Lower leg skin (tissue), 4 donors: Measurements from ENCODE around the gene PUS10. TPM values are rescaled to one million over a fixed set of nuclear protein-coding genes. Genes with fewer than 3 reads are reported as not detected.

Experiments
- DNase-seq, 2 donors: peaks; one replicate each; pipeline ENCODE4 v3.0.0-alpha.2; 2019; ENCODE audit warnings: low spot score in 2 of 2
- H3K4me3 ChIP-seq: fragments of 200-600 bp; sonication (generic); 2 replicates; pipeline ENCODE4 v1.5.1; 2017; ENCODE audit warnings: mild to moderate bottlenecking, low read depth; ENCODE audit not compliant: poor library complexity, severe bottlenecking
- POLR2A ChIP-seq, 2 donors: fragments of 450-650 bp; IDR thresholded peaks; one replicate each; pipeline ENCODE4 v1.6.1; 2016 to 2017; ENCODE audit warnings: antibody characterized with exemption in 2 of 2, mild to moderate bottlenecking in 1 of 2, moderate library complexity in 1 of 2
- WGBS, 2 donors: methylation state at CpG; one replicate each; pipeline ENCODE4 v1.1.5; 2018; 5-methylcytosine and 5-hydroxymethylcytosine counted together
- intact Hi-C: fragments of 100-400 bp; cut with DNase I; formaldehyde crosslinking; loops from one replicate; pipeline ENCODE4 v1.15.0; 2023; ENCODE audit warnings: low total_unique reads
- total RNA-seq, 4 donors: library from RNA; depleted of rRNA; stranded (reverse); fragments of >200 nt; gene quantifications; one replicate each; pipeline ENCODE4 v1.1.0, GENCODE V29; 2016
- TF ChIP-seq, protein P1 (sequence below), 3 donors: fragments of 450-650 bp; IDR thresholded peaks; one replicate each; pipeline ENCODE4 v1.5.1; 2016; ENCODE audit warnings: antibody characterized with exemption in 3 of 3, mild to moderate bottlenecking in 3 of 3, moderate library complexity in 2 of 3

Gene PUS10
- total RNA-seq, 4 donors from 2014 or later = 3.6 to 10.2 (median 6.0) TPM

DNA sequence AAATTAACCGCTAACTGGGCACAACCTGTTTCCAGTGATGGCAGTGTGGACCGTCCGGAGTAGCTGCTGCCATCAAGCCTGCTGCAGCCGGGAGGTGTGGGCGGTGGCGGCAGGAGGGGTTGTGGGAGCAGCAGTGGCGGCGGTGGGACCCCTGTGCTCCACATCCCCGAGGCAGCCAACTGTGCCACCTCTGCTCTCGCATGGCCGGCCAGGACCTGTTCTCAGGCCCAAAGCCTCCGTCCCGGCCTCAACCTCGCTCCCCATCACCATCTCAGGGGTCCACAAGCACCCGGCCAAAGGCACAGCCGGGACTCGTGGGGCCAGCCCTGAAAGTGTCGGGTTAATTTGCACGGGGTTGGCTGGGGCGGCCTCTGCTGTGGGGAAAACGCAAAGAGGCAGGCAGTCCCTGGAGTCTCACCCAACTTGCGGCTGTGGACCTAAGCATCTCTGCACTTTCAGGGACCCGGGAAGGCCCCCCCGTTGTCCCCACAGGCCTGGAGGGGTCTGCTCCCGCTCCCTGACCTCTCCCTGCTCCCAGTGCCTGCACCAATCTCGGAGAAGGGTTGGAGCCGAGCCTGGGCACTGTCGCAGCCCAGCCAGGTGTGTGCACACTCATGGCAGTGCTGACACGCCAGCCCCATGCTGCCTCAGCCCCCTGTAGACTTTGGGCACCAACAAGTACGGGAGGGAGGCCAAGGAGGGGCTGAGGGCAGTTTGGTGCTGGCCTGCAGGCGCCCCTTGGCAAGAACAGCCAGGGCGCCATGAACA lies 45.0 kb downstream of the PUS10 start:
- no peak overlapping the region for H3K4me3 ChIP-seq
- intact Hi-C loops = no loop called here
- 95 to 96% methylated on average over 27 to 30 of the region's 32 CpGs for WGBS, 2 donors
- no peak for DNase-seq
- TF ChIP-seq, protein P1, sequence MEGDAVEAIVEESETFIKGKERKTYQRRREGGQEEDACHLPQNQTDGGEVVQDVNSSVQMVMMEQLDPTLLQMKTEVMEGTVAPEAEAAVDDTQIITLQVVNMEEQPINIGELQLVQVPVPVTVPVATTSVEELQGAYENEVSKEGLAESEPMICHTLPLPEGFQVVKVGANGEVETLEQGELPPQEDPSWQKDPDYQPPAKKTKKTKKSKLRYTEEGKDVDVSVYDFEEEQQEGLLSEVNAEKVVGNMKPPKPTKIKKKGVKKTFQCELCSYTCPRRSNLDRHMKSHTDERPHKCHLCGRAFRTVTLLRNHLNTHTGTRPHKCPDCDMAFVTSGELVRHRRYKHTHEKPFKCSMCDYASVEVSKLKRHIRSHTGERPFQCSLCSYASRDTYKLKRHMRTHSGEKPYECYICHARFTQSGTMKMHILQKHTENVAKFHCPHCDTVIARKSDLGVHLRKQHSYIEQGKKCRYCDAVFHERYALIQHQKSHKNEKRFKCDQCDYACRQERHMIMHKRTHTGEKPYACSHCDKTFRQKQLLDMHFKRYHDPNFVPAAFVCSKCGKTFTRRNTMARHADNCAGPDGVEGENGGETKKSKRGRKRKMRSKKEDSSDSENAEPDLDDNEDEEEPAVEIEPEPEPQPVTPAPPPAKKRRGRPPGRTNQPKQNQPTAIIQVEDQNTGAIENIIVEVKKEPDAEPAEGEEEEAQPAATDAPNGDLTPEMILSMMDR (IDR thresholded peaks at IDR 0.05) = no peak
- TF ChIP-seq POLR2A (IDR thresholded peaks at IDR 0.05) = no peak

DNA sequence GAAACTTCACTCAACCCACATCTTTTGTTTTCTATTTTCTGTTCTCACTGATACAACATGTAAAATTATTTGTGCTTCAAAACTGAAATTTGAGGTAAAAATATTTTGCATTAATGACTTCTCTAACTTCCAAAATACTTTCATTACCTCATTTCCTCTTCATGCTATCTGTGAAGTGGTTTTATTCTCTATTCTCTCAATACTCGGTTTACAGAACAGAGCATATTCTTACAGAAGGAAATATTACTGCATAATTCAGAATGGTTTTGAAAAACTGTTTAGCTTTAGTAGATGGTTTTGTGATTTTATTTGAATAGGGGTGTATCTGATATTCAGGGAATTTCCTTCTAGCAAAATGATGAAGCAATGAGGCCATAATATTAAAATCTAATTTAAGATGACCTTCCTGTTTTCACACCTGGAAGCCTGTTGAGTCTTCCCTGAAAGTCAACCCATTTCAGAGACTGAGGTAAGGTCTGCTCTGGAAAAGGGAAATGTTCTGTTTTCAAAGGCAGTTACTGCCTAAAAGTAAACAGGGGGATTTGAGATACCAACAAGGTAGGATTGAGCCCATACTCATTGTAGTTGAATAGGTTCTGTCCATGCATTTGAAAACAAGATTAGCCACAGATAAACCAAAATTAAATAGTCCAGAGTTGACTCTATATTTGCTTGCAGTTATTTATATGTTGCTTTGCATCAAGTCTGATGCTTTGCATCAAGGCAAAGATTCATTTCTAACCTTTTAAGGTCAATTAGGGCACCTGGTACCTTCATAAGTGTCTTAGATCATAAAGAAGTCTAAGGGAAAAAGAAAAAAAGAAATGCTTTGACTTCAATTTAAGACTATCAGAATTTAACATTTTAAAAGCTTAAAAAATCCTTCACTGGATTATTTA lies 51.3 kb downstream of the PUS10 start:
- no peak for DNase-seq
- TF ChIP-seq, protein P1 (IDR thresholded peaks at IDR 0.05) = no peak
- TF ChIP-seq POLR2A (IDR thresholded peaks at IDR 0.05) = no peak
- H3K4me3 ChIP-seq = no peak overlapping the region
- 67 to 80% methylated on average over 1 of the region's 1 CpG for WGBS, 2 donors
- intact Hi-C loops = no loop called here

DNA sequence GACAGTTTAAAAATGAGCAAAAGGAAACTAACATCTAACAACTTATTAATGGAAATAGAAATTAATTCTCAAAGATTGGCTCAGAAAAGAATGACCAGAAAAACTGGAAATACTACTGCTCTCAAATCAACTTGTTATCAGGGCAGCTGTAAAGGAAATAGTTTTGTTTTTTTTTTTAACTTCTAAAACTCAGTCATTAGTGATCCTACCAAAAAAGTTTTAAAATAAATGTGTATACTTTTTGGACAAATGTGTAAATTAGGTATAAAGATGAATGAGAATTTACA lies 52.6 kb downstream of the PUS10 start:
- H3K4me3 ChIP-seq = no peak overlapping the region
- TF ChIP-seq POLR2A (IDR thresholded peaks at IDR 0.05) = no peak
- TF ChIP-seq, protein P1 (IDR thresholded peaks at IDR 0.05) = no peak
- intact Hi-C loops = no loop called here
- DNase-seq = no peak

DNA sequence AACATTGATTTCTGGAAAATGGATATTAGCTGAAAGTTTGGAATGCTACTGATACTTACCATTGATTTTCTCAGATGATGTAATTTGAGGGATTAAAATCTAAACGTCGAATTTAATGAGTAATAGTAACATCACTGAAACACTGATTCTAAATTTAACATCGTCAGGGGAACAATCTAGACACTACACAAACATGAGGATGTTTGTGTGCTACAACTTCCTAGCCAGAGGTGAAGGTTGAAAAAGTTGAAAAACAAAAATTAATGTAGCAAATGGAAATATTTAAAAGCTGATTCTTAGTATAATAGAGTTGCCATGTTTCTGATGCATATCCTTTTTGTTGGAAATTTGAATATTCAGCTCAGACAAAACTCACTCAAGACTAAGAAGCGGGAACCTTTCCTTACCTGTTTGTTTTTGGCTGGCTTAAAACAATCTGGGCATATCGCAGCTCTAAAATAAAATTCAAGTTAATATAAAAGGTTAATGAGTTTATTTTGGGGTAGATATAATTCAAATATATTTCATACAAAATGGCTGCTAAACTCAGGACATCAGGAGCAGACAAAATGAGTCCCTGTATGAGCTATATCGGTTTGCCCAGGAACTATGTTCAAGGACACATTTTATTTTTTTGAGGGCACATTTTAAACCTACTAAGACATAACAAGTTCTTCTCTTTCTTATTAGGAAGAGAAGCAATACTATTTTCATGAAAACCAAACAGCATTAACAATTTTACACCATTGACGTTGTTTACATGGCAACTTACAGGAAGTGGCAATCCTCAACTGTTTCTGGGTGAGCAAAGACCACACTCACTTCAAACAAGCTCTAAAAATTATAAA lies 53.2 kb downstream of the PUS10 start:
- 63 to 67% methylated on average over 7 of the region's 7 CpGs for WGBS, 2 donors
- intact Hi-C loops = no loop called here

DNA sequence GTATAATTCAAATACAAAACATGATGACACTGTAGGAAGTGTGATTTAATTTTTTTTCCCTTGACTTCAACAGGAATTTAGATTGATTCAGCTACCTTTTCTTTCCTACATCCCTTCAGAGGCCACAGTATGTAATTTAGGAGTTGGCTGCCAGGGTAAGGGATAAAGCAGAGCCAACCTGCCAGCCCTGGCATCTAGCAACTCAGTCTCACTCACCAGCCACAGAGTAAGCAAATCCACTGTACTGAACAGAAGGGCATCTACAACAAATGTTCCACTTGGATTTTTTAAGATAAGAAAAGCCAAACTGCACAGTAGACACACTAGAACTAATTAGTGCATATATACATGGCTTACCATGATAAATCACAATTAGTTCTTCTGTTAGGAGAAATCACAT lies 54.9 kb downstream of the PUS10 start:
- no peak overlapping the region for H3K4me3 ChIP-seq
- intact Hi-C loops = no loop called here
- DNase-seq = no peak
- TF ChIP-seq, protein P1 (IDR thresholded peaks at IDR 0.05) = no peak
- TF ChIP-seq POLR2A (IDR thresholded peaks at IDR 0.05) = no peak

More for the DNA sequence above, 53.2 kb downstream of the PUS10 start:
- TF ChIP-seq, protein P1 (IDR thresholded peaks at IDR 0.05) = no peak
- TF ChIP-seq POLR2A (IDR thresholded peaks at IDR 0.05) = no peak
- no peak for DNase-seq
- H3K4me3 ChIP-seq = no peak overlapping the region
